Fibroblast of lung (primary cell): Measurements from ENCODE around the gene SPDL1. TPM values are rescaled to one million over a fixed set of nuclear protein-coding genes. Genes with fewer than 3 reads are reported as not detected.

ENCODE experiments used
- DNase-seq, 2 donors: peaks; one replicate each; pipeline versions ENCODE4 v3.0.0 to v3.0.0-alpha.2; 2010; ENCODE audit warnings: low read depth in 2 of 2
- H2AFZ ChIP-seq: 2 replicates; pipeline ENCODE4 v1.5.1; 2012; ENCODE audit warnings: low read length, control low read depth, inconsistent platforms
- H3K27ac ChIP-seq: 2 replicates; pipeline ENCODE4 v1.5.1; 2011; ENCODE audit warnings: low read length, control low read depth; ENCODE audit not compliant: insufficient read depth
- H3K27me3 ChIP-seq: 2 replicates; pipeline ENCODE4 v1.5.1; 2011; ENCODE audit warnings: mild to moderate bottlenecking, low read length; ENCODE audit not compliant: control insufficient read depth, insufficient read depth
- H3K36me3 ChIP-seq: 2 replicates; pipeline ENCODE4 v1.5.1; 2011; ENCODE audit warnings: low read length; ENCODE audit not compliant: control insufficient read depth, insufficient read depth
- H3K4me1 ChIP-seq: 2 replicates; pipeline ENCODE4 v1.5.1; 2011; ENCODE audit warnings: low read length; ENCODE audit not compliant: control insufficient read depth, insufficient read depth; ENCODE audit errors: extremely low read depth
- H3K4me2 ChIP-seq: 2 replicates; pipeline ENCODE4 v1.5.1; 2011; ENCODE audit warnings: low read length, control low read depth; ENCODE audit not compliant: insufficient read depth; ENCODE audit errors: extremely low read depth
- H3K4me3 ChIP-seq, 4 experiments: fragments of 200-600 bp in 1 of 4; sonication (generic) in 1 of 4; replicated peaks in 1 of 4; 2 replicates each; pipeline ENCODE4 v1.5.1; 2011 to 2016; ENCODE audit warnings: low read length in 4 of 4, low read depth in 3 of 4, mild to moderate bottlenecking in 3 of 4, control low read depth in 2 of 4, inconsistent platforms in 1 of 4, mixed read lengths in 1 of 4; ENCODE audit not compliant: insufficient read depth in 1 of 4; ENCODE audit errors: control extremely low read depth in 1 of 4
- H3K79me2 ChIP-seq: 2 replicates; pipeline ENCODE4 v1.5.1; 2012; ENCODE audit warnings: mild to moderate bottlenecking, low read length, inconsistent platforms; ENCODE audit not compliant: control insufficient read depth, insufficient read depth
- H3K9ac ChIP-seq: 2 replicates; pipeline ENCODE4 v1.5.1; 2011; ENCODE audit warnings: mild to moderate bottlenecking, low read length, control low read depth; ENCODE audit not compliant: insufficient read depth
- H3K9me3 ChIP-seq: 2 replicates; pipeline ENCODE4 v1.5.1; 2012; ENCODE audit warnings: low read depth, low read length; ENCODE audit not compliant: control insufficient read depth, insufficient read depth
- H4K20me1 ChIP-seq: 2 replicates; pipeline ENCODE4 v1.5.1; 2011; ENCODE audit warnings: low read length; ENCODE audit not compliant: control insufficient read depth, insufficient read depth; ENCODE audit errors: extremely low read depth
- CTCF ChIP-seq, 2 donors: IDR thresholded peaks in 1 of 2; conservative IDR thresholded peaks in 1 of 2; 1 replicate in 1 of 2; 2 replicates in 1 of 2; pipeline ENCODE4 v1.5.1; 2011 to 2012; ENCODE audit warnings: low read length in 2 of 2, control low read depth in 1 of 2, inconsistent platforms in 1 of 2, low read depth in 1 of 2, mild to moderate bottlenecking in 1 of 2
- EZH2 ChIP-seq: IDR thresholded peaks from 2 replicates; pipeline ENCODE4 v1.5.1; 2012; ENCODE audit warnings: low read length, control low read depth, mild to moderate bottlenecking; ENCODE audit errors: missing control alignments
- polyA plus RNA-seq, 2 donors: library from polyadenylated mRNA; depleted of rRNA in 1 of 2; stranded (reverse) in 1 of 2; unstranded in 1 of 2; fragments of >200 nt; gene quantifications; 2 replicates each; pipeline ENCODE4 v1.2.1, GENCODE V29; 2011 to 2012; ENCODE audit warnings: missing spikeins in 1 of 2
- total RNA-seq: library from RNA; depleted of rRNA; stranded (reverse); fragments of >200 nt; gene quantifications from 2 replicates; pipeline ENCODE4 v1.2.1, GENCODE V29; 2014

Gene SPDL1
- total and polyA plus RNA-seq, 2 donors (not counting 1 experiment from before 2014, with no cell fraction given) = 10.9 to 24.5 TPM

GRCh38 chr5:169607882-169608281, 24.3 kb downstream of the SPDL1 start:
- Histone ChIP-seq H3K9me3 (no peaks in the 10 kb centered on the region), H3K27me3 (no peaks in the 10 kb centered on the region), H3K27ac (no peak overlapping the region), H3K4me1 (no peaks in the 10 kb centered on the region), H3K9ac (no peak overlapping the region), H3K36me3 (no peaks in the 10 kb centered on the region), H2AFZ (no peak overlapping the region), H3K4me2 (no peak overlapping the region), H4K20me1 (no peaks in the 10 kb centered on the region), H3K79me2 (no peaks in the 10 kb centered on the region), H3K4me3 (no peak overlapping the region)
- TF ChIP-seq CTCF (conservative IDR thresholded peaks at IDR 0.05 in 1 of 2, IDR thresholded peaks at IDR 0.05 in 1 of 2; ENCODE audit: low read depth in 1 of 2, low read length in 2 of 2) = no peak
- no peak for TF ChIP-seq EZH2
- no peak for DNase-seq

- no peaks in the 10 kb centered on the region for H3K36me3 ChIP-seq
- H3K9me3 ChIP-seq = no peaks in the 10 kb centered on the region
- no peak overlapping the region for H3K9ac ChIP-seq
- no peak overlapping the region for H3K4me3 ChIP-seq
- no peaks in the 10 kb centered on the region for H4K20me1 ChIP-seq
- H3K4me2 ChIP-seq = no peak overlapping the region
- no peaks in the 10 kb centered on the region for H3K27me3 ChIP-seq
- no peaks in the 10 kb centered on the region for H3K4me1 ChIP-seq
- H2AFZ ChIP-seq = no peak overlapping the region
- no peaks in the 10 kb centered on the region for H3K79me2 ChIP-seq
- TF ChIP-seq CTCF (conservative IDR thresholded peaks at IDR 0.05 in 1 of 2, IDR thresholded peaks at IDR 0.05 in 1 of 2; ENCODE audit: low read depth in 1 of 2, low read length in 2 of 2) (no peak), EZH2 (no peak)
- DNase-seq = peak; percentile 21 to 46
- no peak overlapping the region for H3K27ac ChIP-seq
Observed at GRCh38 chr5:169609716-169610115, 26.1 kb downstream of the SPDL1 start.

GRCh38 chr5:169610606-169611005, 27.0 kb downstream of the SPDL1 start:
- H3K27me3 ChIP-seq = no peaks in the 10 kb centered on the region
- TF ChIP-seq EZH2 (no peak), CTCF (conservative IDR thresholded peaks at IDR 0.05 in 1 of 2, IDR thresholded peaks at IDR 0.05 in 1 of 2; ENCODE audit: low read depth in 1 of 2, low read length in 2 of 2) (no peak)
- H3K4me1 ChIP-seq = no peaks in the 10 kb centered on the region
- no peak overlapping the region for H3K4me3 ChIP-seq
- no peaks in the 10 kb centered on the region for H3K9me3 ChIP-seq
- H3K79me2 ChIP-seq = no peaks in the 10 kb centered on the region
- no peak overlapping the region for H3K27ac ChIP-seq
- H3K36me3 ChIP-seq = no peaks in the 10 kb centered on the region
- H2AFZ ChIP-seq = no peak overlapping the region
- no peak overlapping the region for H3K4me2 ChIP-seq
- H4K20me1 ChIP-seq = no peaks in the 10 kb centered on the region
- H3K9ac ChIP-seq = no peak overlapping the region
- peak in 1 of 2 donors; percentile 35 for DNase-seq
